Transverse colon (tissue), 3 donors: ENCODE measurements around the gene CPA2.

ENCODE experiments used
- CTCF ChIP-seq, 5 experiments: fragments of 200-600 bp in 3 of 5; fragments of 450-650 bp in 2 of 5; sonication (generic) in 3 of 5; IDR thresholded peaks; 1 replicate in 2 of 5; 2 replicates in 3 of 5; pipeline ENCODE4 v1.5.1; 2016 to 2017; ENCODE audit warnings: antibody characterized with exemption in 5 of 5, inconsistent platforms in 3 of 5, mild to moderate bottlenecking in 2 of 5, moderate library complexity in 1 of 5
- POLR2A ChIP-seq: fragments of 450-650 bp; IDR thresholded peaks from one replicate; pipeline ENCODE4 v1.6.1; 2016; ENCODE audit warnings: antibody characterized with exemption, mild to moderate bottlenecking, moderate library complexity

GRCh38 chr7:130279286-130279685 is 12.6 kb downstream of the CPA2 start:
- TF ChIP-seq CTCF (IDR thresholded peaks at IDR 0.05) (no peak), POLR2A (no peak)
